Breast epithelium (tissue), 4 donors: ENCODE measurements around the gene EGLN3. TPM values are rescaled to one million over a fixed set of nuclear protein-coding genes. Genes with fewer than 3 reads are reported as not detected.
"Not testable (repeated sequence)": the region's sequence is repeated elsewhere in the genome, so short reads cannot be mapped to it uniquely, and the experiment has no call there.

Source experiments
- DNase-seq, 2 donors: peaks; one replicate each; pipeline ENCODE4 v3.0.0-alpha.2; 2019; ENCODE audit warnings: low spot score in 2 of 2
- H3K27ac ChIP-seq, 2 donors: fragments of 200-600 bp; sonication (generic) in 1 of 2; one replicate each; pipeline ENCODE4 v1.5.1; 2016 to 2019; ENCODE audit warnings: mild to moderate bottlenecking in 1 of 2
- H3K27me3 ChIP-seq, 2 donors: fragments of 200-600 bp; sonication (generic) in 1 of 2; one replicate each; pipeline versions ENCODE4 v1.5.1 to v1.6.0; 2017 to 2019; ENCODE audit warnings: control low read depth in 1 of 2, mild to moderate bottlenecking in 1 of 2
- H3K36me3 ChIP-seq: fragments of 200-600 bp; one replicate; pipeline ENCODE4 v1.5.1; 2019
- H3K4me1 ChIP-seq, 2 donors: fragments of 200-600 bp; sonication (generic); one replicate each; pipeline ENCODE4 v1.5.1; 2016 to 2019; ENCODE audit warnings: control low read depth in 1 of 2
- H3K4me3 ChIP-seq, 3 donors: fragments of 200-600 bp; sonication (generic); 1 replicate in 2 of 3; 2 replicates in 1 of 3; pipeline ENCODE4 v1.5.1; 2016 to 2019; ENCODE audit warnings: mild to moderate bottlenecking in 3 of 3, moderate library complexity in 2 of 3
- H3K9me3 ChIP-seq, 2 donors: fragments of 200-600 bp; sonication (generic) in 1 of 2; one replicate each; pipeline ENCODE4 v1.5.1; 2016 to 2019; ENCODE audit warnings: control low read depth in 1 of 2
- CTCF ChIP-seq, 3 donors: fragments of 450-650 bp; IDR thresholded peaks; one replicate each; pipeline ENCODE4 v1.5.1; 2016 to 2017; ENCODE audit warnings: antibody characterized with exemption in 3 of 3, mild to moderate bottlenecking in 3 of 3, moderate library complexity in 3 of 3
- POLR2A ChIP-seq: fragments of 450-650 bp; IDR thresholded peaks from one replicate; pipeline ENCODE4 v1.6.1; 2016; ENCODE audit warnings: antibody characterized with exemption, mild to moderate bottlenecking, moderate library complexity
- POLR2AphosphoS5 ChIP-seq, 3 donors: sonication (generic); formaldehyde crosslinking; IDR thresholded peaks; one replicate each; pipeline ENCODE4 v1.6.1; 2017; ENCODE audit warnings: antibody characterized with exemption in 3 of 3
- intact Hi-C: fragments of 100-400 bp; cut with DNase I; formaldehyde crosslinking; loops from one replicate; pipeline ENCODE4 v1.15.1; 2023; ENCODE audit warnings: low total_unique reads
- total RNA-seq, 3 donors: library from RNA; depleted of rRNA; stranded (reverse); fragments of >200 nt; gene quantifications; one replicate each; pipeline ENCODE4 v1.1.0, GENCODE V29; 2016

Gene EGLN3
- total RNA-seq, 3 donors from 2014 or later: 3.2 to 16.4 (median 13.9) TPM

DNA sequence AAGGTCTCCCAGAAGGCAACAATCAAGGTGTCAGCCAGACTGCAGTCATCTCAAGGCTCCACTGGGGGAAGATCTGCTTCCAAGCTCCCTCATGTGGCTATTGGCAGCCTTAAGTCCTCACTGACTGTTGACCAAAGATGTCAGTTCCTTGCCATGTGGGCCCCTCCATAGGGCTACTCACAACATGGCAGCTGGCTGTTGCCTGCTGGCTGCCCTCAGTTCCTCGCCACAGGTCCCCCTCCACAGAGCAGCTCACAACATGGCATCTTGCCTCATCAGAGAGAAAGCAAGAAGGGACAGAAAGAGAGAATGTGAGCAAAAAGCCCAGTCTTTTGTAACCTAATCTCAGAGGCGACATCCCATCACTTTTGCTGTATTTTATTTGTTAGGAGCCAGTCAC, 34.4 kb upstream of the EGLN3 start:
- Histone ChIP-seq H3K9me3 (no peaks in the 10 kb centered on the region), H3K27me3 (no peaks in the 10 kb centered on the region), H3K4me3 (no peak overlapping the region), H3K36me3 (no peaks in the 10 kb centered on the region), H3K27ac (no peak overlapping the region), H3K4me1 (no peaks in the 10 kb centered on the region)
- intact Hi-C loops: no loop called here
- TF ChIP-seq CTCF (IDR thresholded peaks at IDR 0.05) (no peak), POLR2A (no peak), POLR2AphosphoS5 (IDR thresholded peaks at IDR 0.05) (no peak)
- no peak for DNase-seq

- Histone ChIP-seq H3K9me3 (no peaks in the 10 kb centered on the region), H3K4me1 (no peaks in the 10 kb centered on the region), H3K27me3 (no peaks in the 10 kb centered on the region), H3K4me3 (no peak overlapping the region), H3K36me3 (no peaks in the 10 kb centered on the region), H3K27ac (no peak overlapping the region)
- intact Hi-C loops: no loop called here
- TF ChIP-seq POLR2A: no peak
- TF ChIP-seq CTCF (IDR thresholded peaks at IDR 0.05): no peak
- no peak for TF ChIP-seq POLR2AphosphoS5 (IDR thresholded peaks at IDR 0.05)
- no peak for DNase-seq
Observed at GRCh38 chr14:33979613-33980276, 28.9 kb upstream of the EGLN3 start.

DNA sequence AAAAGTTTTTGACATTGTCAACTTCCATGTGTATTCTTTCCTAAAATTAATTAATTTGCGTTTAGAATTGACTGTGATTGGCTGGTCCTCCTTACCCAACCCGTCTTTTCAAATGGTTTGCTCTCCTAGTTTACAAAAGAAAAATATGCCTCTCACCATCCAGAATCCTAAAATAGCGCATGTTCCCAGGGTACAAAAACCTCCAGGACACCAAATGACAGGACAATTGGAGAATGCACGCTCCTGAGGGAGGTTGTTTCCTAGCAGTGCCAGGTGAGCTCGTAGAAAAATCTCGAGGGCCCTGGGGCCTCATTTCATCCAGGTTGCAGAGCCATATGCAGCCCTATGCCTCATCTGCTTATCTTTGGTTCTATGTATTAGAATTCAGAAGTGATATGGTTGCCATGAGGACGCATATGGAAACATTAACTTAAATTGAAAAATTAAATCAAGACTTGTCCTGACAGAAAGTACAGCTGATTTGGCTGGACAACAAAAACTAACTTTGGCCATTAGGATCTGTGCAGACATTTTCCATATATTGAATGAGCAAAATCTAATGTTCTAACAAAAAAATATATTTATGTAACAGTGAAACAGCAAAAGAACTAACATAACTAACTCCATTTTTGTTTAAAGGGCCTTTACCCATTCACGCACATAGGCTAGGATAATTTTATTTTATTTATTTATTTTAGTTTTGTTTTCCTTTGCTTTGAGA, 28.2 kb upstream of the EGLN3 start:
- H3K9me3 ChIP-seq: no peaks in the 10 kb centered on the region
- no peak for DNase-seq
- intact Hi-C loops: no loop called here
- no peaks in the 10 kb centered on the region for H3K4me1 ChIP-seq
- no peak for TF ChIP-seq POLR2A
- no peak for TF ChIP-seq CTCF (IDR thresholded peaks at IDR 0.05)
- no peak for TF ChIP-seq POLR2AphosphoS5 (IDR thresholded peaks at IDR 0.05)
- no peak overlapping the region for H3K4me3 ChIP-seq
- H3K36me3 ChIP-seq: no peaks in the 10 kb centered on the region
- no peaks in the 10 kb centered on the region for H3K27me3 ChIP-seq
- no peak overlapping the region for H3K27ac ChIP-seq

DNA sequence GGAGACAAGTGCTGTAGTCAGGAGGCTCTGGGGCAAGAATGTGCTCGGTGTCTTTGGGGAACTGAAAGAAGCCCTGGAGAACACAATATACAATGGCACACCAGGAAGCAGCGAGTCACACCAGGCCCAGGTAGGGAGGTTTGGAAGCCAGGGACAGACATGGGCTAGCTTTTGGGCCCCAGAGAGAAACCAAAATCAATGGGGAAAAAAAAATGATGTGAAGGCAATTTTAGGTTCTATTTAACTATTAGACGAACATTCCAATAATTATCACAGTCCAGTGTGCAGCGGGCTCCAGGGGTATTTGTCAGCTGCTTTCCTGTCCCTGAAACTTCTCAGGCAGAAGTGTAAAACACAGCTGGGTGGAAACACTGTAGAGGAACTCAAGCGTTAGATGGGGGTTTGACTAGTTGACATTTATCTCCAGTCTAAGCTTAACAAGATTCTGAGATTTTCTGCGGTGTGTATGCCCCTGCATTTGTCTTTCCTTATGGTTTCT, 21.8 kb upstream of the EGLN3 start:
- TF ChIP-seq CTCF (IDR thresholded peaks at IDR 0.05) (no peak), POLR2AphosphoS5 (IDR thresholded peaks at IDR 0.05) (no peak), POLR2A (no peak)
- intact Hi-C loops: no loop called here
- DNase-seq: no peak

GRCh38 chr14:33969846-33970245, 19.0 kb upstream of the EGLN3 start:
- H3K36me3 ChIP-seq, H3K27me3 ChIP-seq, intact Hi-C loops, H3K9me3 ChIP-seq, H3K27ac ChIP-seq, DNase-seq, H3K4me3 ChIP-seq, H3K4me1 ChIP-seq: not testable (repeated sequence)

More for the DNA sequence above, 21.8 kb upstream of the EGLN3 start:
- Histone ChIP-seq H3K27me3 (no peaks in the 10 kb centered on the region), H3K9me3 (peaks cover 4 to 7% of the 10 kb centered on the region in 2 donors), H3K4me3 (no peak overlapping the region), H3K36me3 (no peaks in the 10 kb centered on the region), H3K4me1 (no peaks in the 10 kb centered on the region), H3K27ac (no peak overlapping the region)
